Testis (tissue), 2 donors: ENCODE measurements around the gene NKIRAS2.

Experiments used
- CTCF ChIP-seq, 3 experiments: fragments of 450-650 bp in 2 of 3; fragments of 200-600 bp in 1 of 3; sonication (generic) in 1 of 3; IDR thresholded peaks; one replicate each; pipeline ENCODE4 v1.5.1; 2016 to 2019; ENCODE audit warnings: antibody characterized with exemption in 3 of 3, mild to moderate bottlenecking in 2 of 3, moderate library complexity in 1 of 3
- POLR2A ChIP-seq: fragments of 450-650 bp; IDR thresholded peaks from one replicate; pipeline ENCODE4 v1.6.1; 2017; ENCODE audit warnings: antibody characterized with exemption, mild to moderate bottlenecking, moderate library complexity

DNA sequence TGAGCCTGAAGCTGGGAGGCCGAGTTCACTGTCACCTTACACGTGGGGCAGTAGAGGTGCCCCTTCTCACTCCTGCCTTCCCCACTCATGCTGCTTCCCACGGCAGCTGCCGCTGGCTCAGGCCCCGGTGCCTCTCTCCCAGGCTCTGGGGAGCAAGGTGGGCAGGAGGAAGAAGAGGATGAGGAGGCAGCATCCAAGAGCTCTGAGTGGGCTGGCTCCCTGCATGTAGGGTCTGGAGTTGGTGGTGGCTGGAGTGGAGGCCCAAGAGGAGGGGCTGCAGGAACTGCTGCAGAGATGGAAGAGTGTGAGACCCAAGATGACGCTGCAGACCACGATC lies 8.9 kb downstream of the NKIRAS2 start:
- TF ChIP-seq CTCF (IDR thresholded peaks at IDR 0.05) (no peak), POLR2A (no peak)
